D721Med (cell line): ENCODE data around the gene SYNGAP1.

Experiments used
- DNase-seq: peaks from one replicate; pipeline ENCODE4 v3.0.0; 2011; ENCODE audit warnings: low spot score; ENCODE audit not compliant: insufficient read length
- FAIRE-seq: peaks from 2 replicates; lab custom pipeline; 2011; peaks lifted over from hg19 to GRCh38; lab: Jason Lieb, UNC
- CTCF ChIP-seq: IDR thresholded peaks from 2 replicates; pipeline ENCODE4 v1.5.1; 2012; ENCODE audit warnings: mild to moderate bottlenecking, control low read depth; ENCODE audit not compliant: insufficient read depth; ENCODE audit errors: missing control alignments

The SYNGAP1 gene

DNA sequence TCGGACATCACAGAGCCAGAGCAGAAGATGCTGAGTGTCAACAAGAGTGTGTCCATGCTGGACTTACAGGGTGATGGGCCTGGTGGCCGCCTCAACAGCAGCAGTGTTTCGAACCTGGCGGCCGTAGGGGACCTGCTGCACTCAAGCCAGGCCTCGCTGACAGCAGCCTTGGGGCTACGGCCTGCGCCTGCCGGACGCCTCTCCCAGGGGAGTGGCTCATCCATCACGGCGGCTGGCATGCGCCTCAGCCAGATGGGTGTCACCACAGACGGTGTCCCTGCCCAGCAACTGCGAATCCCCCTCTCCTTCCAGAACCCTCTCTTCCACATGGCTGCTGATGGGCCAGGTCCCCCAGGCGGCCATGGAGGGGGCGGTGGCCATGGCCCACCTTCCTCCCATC, 23.2 kb downstream of the SYNGAP1 start:
- no peak for TF ChIP-seq CTCF
- FAIRE-seq (no peak), DNase-seq (no peak)

- DNase-seq = no peak
- no peak for FAIRE-seq
- TF ChIP-seq CTCF = no peak
Measured at GRCh38 chr6:33443619-33444504, 24.0 kb downstream of the SYNGAP1 start.

- DNase-seq (no peak), FAIRE-seq (no peak)
- no peak for TF ChIP-seq CTCF
Measured at GRCh38 chr6:33445119-33445603, 25.3 kb downstream of the SYNGAP1 start.

GRCh38 chr6:33446356-33446755, 26.5 kb downstream of the SYNGAP1 start:
- FAIRE-seq (no peak), DNase-seq (no peak)
- no peak for TF ChIP-seq CTCF

DNA sequence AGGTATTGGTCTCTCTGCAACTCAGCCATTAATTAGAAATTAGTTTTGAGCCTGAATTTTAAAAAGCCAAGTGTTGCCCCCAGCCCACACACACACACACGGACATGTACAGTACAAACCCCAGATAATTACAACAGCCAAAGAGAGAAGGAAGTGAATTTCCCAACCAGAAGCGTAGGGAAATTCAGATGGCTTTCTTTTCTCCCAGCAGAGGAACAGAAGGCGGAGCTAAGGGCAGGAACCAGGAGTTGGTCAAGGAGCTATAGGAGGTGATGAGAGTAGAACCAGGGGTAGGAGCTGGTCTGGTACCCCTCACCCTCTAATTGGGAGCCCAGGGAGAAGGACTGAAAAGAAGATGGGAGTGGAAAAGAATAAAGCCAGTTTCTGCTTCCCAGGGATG, 30.6 kb downstream of the SYNGAP1 start:
- TF ChIP-seq CTCF = no peak
- no peak for DNase-seq
- no peak for FAIRE-seq

DNA sequence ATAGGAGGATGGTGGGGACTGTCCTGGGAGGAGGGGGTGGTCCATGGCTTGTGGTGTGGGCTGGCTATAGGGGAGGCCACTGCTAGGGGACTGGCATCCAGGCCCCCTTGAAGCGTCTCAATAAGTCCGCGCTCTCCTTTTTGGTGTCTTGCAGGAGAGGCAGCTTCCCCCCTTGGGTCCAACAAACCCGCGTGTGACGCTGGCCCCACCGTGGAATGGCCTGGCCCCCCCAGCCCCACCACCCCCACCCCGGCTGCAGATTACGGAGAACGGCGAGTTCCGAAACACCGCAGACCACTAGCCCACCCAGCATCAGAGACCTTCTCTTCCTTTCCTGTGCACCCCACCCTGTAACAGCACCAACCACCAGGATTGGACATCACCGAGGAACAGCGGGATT, 31.7 kb downstream of the SYNGAP1 start:
- FAIRE-seq (no peak), DNase-seq (no peak)
- TF ChIP-seq CTCF = no peak

DNA sequence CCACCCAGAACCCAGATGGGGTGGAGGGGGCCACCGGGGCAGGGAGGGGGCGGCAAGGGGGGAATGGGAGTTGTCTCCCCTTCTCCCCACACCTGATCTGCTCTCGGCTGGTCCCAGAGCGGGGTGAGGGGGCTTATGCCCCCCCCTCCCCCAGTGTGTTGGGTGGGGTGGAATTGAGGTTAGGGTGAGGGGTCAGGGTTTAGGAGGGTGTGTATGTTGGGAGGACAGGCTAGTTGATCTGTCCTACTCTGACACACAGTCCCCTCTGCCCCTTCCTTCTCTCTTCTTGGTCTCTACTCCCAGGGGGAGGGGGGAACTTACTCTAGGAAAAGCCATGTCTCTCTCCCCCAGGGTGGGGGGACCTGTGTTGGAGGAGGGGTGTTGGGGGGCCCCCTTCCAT, 32.6 kb downstream of the SYNGAP1 start:
- DNase-seq (no peak), FAIRE-seq (no peak)
- no peak for TF ChIP-seq CTCF
